GM18867 (cell line): ENCODE data around the gene TBCA.

ENCODE experiments used
- ATAC-seq: cut with Tn5 transposase; IDR thresholded peaks from one replicate; pipeline ENCODE4 v1.9.1; 2021; ENCODE audit warnings: mild to moderate bottlenecking, moderate library complexity; ENCODE audit not compliant: unreplicated experiment

TBCA gene

DNA sequence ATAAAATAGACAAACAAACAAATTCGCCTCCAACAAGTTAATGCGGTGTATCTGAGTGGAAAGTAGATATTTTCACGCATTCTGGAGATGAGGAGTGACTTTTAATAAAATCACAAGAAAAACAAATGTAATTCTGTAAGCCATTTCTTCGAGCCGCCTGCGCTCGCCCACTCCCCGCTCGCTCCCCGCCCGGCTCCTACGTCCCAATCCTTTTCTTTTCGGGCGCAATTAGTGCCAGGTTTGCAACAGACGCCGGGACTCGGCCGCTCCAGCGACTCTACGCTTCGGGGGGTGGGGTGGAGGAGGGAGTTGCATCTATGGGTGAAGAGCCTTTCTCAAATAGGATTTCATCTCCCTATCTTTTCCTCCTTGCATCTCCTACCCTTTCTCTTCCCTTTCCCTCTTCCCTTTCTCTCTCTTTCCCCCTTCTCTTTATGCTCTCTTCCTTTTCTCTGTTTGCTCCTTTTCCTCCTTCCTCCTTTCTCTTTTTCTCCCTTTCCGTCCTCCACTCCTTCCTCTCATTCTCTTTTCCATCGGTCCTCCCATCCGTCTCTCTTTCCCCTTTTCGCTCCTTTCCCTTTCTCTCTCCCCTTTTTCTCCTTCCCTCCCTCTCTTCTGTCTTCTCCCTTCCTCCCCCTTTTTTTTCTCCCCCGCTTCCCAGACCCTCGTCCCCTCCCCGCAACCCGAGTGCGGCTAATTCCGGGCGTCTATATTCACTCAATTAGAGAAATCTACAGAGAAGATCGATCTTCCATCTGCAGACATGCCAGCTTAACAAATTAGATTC, 131.6 kb downstream of the TBCA start:
- no peak for ATAC-seq

- no peak for ATAC-seq
Observed at GRCh38 chr5:77643654-77644370, 132.3 kb downstream of the TBCA start.

GRCh38 chr5:77642738-77643653, 133.1 kb downstream of the TBCA start:
- no peak for ATAC-seq

DNA sequence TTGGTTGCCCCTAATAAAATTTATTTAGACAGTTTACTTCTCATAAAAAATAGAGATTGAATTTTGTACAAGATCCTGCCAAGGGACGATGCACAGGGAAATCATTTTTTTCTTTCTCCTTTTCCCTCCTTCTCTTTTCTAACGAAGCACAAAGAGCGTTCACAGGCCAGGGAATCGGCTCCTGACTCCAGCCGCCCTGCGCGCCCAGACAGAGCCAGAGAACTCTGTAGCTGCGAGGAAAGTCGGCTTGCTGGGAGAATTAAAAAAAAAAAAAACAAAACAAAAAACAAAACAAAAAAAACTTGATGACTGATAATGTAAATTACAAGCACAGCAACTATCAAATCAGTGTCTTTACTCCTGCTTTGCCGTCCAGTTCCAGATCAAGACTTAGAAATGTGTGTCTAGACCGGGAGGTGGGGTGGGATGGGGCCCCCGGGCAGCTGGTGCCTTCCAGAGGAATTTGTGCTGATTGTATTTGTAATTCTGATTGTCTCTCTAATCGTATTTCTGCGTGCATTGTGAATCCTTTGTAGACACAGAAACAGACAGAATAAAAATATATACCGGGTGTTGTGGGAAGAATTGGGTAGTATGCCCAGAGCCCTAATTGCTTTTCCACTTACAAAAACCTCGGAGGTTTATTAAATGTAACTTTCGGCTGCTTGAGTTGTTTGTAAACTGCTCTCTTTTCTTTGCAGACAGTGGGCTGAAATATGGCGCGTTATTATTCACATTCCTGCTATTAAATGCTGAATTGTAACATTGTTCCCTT, 134.0 kb downstream of the TBCA start:
- no peak for ATAC-seq

DNA sequence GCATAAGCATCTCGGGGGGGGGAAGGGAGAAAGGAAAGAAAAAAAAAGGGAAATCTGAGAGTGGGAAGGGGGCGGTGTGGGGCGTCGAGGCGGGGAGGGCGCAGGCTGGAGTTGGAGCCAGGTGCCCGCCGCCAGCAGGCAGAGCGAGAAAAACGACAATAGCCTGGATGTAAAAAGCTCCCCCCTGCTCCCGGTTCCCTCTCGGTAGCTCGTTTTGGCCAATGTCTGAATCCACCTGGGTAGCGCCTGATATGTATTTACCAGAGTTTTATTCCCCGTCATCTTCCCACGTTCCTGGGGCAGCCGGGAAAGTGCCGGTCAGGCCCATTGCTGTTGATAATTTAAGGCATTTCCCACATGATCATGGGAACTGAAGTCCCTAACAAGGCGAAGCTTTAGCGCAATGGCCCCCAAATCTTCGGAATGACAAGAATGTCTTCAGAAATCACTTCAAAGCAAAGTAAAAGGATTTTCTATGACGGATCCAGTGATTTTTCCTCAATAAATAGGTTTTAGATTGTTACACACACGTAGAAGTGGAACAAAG, 134.7 kb downstream of the TBCA start:
- no peak for ATAC-seq
